H1 (cell line): ENCODE results near the gene KCMF1.

Experiments used
- BRCA1 ChIP-seq: IDR thresholded peaks from 2 replicates; pipeline ENCODE4 v1.6.1; 2012; ENCODE audit warnings: low read depth, low read length, improper control_type of control experiment
- CHD2 ChIP-seq: IDR thresholded peaks from 2 replicates; pipeline ENCODE4 v1.6.1; 2012; ENCODE audit warnings: low read length, improper control_type of control experiment
- EP300 ChIP-seq, 2 experiments: IDR thresholded peaks; 1 replicate in 1 of 2; 2 replicates in 1 of 2; pipeline ENCODE4 v1.6.1; 2011 to 2012; ENCODE audit warnings: low read depth in 2 of 2, low read length in 2 of 2, mild to moderate bottlenecking in 2 of 2, borderline replicate concordance in 1 of 2, inconsistent platforms in 1 of 2, moderate library complexity in 1 of 2
- EZH2 ChIP-seq: fragments of 200-600 bp; sonication (generic); IDR thresholded peaks from 2 replicates; pipeline ENCODE4 v1.7.1; 2012; ENCODE audit warnings: low read depth, mild to moderate bottlenecking, moderate library complexity, low read length, inconsistent platforms; ENCODE audit not compliant: severe bottlenecking
- GABPA ChIP-seq: IDR thresholded peaks from 2 replicates; pipeline ENCODE4 v1.6.1; 2011; ENCODE audit warnings: mild to moderate bottlenecking, low read length, moderate library complexity, borderline replicate concordance; ENCODE audit not compliant: insufficient read depth
- MAFK ChIP-seq: IDR thresholded peaks from 2 replicates; pipeline ENCODE4 v1.6.1; 2012; ENCODE audit warnings: low read depth, mild to moderate bottlenecking, improper control_type of control experiment, low read length
- PHF8 ChIP-seq: fragments of 200-600 bp; sonication (generic); conservative IDR thresholded peaks from 2 replicates; pipeline ENCODE4 v1.7.1; 2012; ENCODE audit warnings: low read depth, mild to moderate bottlenecking, inconsistent platforms, low read length, moderate library complexity
- POLR2A ChIP-seq, 2 experiments: IDR thresholded peaks; 1 replicate in 1 of 2; 2 replicates in 1 of 2; pipeline ENCODE4 v1.6.1; 2011; ENCODE audit warnings: low read depth in 2 of 2, low read length in 2 of 2, mild to moderate bottlenecking in 2 of 2; ENCODE audit errors: control extremely low read depth in 1 of 2
- SP1 ChIP-seq: IDR thresholded peaks from 2 replicates; pipeline ENCODE4 v1.6.1; 2011; ENCODE audit warnings: low read depth, low read length
- SUZ12 ChIP-seq: fragments of 200-600 bp; sonication (generic); IDR thresholded peaks from 2 replicates; pipeline ENCODE4 v1.6.1; 2012; ENCODE audit warnings: mild to moderate bottlenecking, inconsistent platforms, low read length, moderate library complexity, mixed read lengths
- TAF1 ChIP-seq: IDR thresholded peaks from 2 replicates; pipeline ENCODE4 v1.6.1; 2011; ENCODE audit warnings: mild to moderate bottlenecking, low read depth, low read length
- YY1 ChIP-seq: IDR thresholded peaks from 2 replicates; pipeline ENCODE4 v1.6.1; 2011; ENCODE audit warnings: low read depth, mild to moderate bottlenecking, low read length
- TF ChIP-seq, protein P1 (sequence below), 3 experiments: IDR thresholded peaks; 1 replicate in 2 of 3; 2 replicates in 1 of 3; pipeline versions ENCODE4 v1.5.1 to v1.6.1; 2011; ENCODE audit warnings: low read length in 3 of 3, mild to moderate bottlenecking in 3 of 3, inconsistent platforms in 2 of 3, low read depth in 1 of 3, moderate library complexity in 1 of 3; ENCODE audit not compliant: insufficient read depth in 1 of 3; ENCODE audit errors: control extremely low read depth in 1 of 3

DNA sequence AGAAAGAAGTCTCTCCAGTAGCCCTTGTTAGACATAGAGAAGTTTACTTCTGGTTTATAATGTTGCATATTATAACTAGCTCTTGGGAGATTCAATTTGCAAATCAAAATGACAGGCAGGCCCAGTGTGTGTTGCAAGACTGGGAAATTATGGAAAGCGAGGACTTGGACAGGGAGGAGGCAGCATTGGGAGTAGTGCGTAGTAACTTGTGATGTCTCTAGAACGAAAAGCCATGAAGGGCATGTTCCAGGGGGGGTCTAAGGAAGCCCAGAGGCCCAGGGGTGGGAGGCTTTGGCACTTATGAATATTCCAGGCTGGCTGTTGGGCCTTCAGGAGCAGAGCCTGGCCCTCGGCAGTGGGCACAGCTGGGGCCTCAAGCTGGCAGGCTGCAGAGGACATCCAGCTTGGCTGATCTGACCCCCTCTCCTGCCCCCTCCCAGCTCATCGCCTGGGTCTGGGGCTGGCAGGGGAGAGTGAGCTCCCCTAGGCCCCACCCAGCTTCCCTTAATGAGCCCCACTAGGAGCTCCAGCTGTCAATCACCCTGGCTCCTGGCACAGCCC lies 107.0 kb downstream of the KCMF1 start:
- TF ChIP-seq, protein P1, sequence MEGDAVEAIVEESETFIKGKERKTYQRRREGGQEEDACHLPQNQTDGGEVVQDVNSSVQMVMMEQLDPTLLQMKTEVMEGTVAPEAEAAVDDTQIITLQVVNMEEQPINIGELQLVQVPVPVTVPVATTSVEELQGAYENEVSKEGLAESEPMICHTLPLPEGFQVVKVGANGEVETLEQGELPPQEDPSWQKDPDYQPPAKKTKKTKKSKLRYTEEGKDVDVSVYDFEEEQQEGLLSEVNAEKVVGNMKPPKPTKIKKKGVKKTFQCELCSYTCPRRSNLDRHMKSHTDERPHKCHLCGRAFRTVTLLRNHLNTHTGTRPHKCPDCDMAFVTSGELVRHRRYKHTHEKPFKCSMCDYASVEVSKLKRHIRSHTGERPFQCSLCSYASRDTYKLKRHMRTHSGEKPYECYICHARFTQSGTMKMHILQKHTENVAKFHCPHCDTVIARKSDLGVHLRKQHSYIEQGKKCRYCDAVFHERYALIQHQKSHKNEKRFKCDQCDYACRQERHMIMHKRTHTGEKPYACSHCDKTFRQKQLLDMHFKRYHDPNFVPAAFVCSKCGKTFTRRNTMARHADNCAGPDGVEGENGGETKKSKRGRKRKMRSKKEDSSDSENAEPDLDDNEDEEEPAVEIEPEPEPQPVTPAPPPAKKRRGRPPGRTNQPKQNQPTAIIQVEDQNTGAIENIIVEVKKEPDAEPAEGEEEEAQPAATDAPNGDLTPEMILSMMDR (IDR thresholded peaks at IDR 0.05; ENCODE audit: control extremely low read depth in 1 of 3, insufficient read depth in 1 of 3, low read depth in 1 of 3, low read length in 3 of 3) = no peak
- TF ChIP-seq CHD2 = no peak
- no peak for TF ChIP-seq SUZ12
- no peak for TF ChIP-seq PHF8
- TF ChIP-seq TAF1 = no peak
- TF ChIP-seq EP300 (IDR thresholded peaks at IDR 0.05; ENCODE audit: borderline replicate concordance in 1 of 2, low read depth in 2 of 2, low read length in 2 of 2) = no peak
- TF ChIP-seq POLR2A (IDR thresholded peaks at IDR 0.05; ENCODE audit: control extremely low read depth in 1 of 2, low read depth in 2 of 2, low read length in 2 of 2) = no peak
- no peak for TF ChIP-seq BRCA1
- TF ChIP-seq YY1 = no peak
- no peak for TF ChIP-seq GABPA
- TF ChIP-seq EZH2 = no peak
- no peak for TF ChIP-seq SP1
- TF ChIP-seq MAFK = no peak
